Midbrain (tissue), 1 donor: Measurements from ENCODE around the gene GLI2.

Experiments used
- DNase-seq: peaks from one replicate; lab custom pipeline; 2025; lab: John Stamatoyannopoulos, UW

The GLI2 gene

DNA sequence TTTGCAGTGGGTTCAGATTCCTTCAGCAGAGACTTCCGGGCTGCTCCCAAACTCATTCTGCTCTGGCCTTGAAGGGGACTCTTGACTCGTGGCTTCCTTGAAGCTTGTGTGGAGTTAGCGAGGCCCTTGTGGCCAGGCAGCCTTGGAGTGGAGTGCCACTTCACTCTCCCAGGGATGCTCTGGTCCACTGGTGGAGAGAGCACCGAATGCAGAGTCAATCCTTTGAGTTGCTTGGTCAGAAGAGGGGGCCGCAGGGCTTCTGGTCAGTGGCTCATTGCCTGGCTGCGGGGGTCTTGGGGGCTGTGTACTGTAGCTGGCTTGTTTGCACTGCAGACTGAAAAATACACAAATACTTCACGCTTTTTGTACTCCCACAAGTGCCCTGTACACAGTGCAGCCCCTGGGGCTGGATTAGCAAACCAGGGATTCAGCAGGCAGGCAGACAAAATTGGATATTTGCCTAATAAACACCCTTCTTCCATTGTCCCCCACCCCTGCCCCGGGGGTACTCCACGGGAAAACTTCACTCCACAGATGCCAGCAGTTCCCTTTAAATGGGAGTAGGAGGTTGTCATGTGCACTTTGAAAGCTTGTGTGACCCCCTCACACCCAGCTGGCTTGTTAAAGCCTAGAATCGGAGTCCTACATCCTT, 3.2 kb downstream of the GLI2 start:
- DNase-seq: no peak

DNA sequence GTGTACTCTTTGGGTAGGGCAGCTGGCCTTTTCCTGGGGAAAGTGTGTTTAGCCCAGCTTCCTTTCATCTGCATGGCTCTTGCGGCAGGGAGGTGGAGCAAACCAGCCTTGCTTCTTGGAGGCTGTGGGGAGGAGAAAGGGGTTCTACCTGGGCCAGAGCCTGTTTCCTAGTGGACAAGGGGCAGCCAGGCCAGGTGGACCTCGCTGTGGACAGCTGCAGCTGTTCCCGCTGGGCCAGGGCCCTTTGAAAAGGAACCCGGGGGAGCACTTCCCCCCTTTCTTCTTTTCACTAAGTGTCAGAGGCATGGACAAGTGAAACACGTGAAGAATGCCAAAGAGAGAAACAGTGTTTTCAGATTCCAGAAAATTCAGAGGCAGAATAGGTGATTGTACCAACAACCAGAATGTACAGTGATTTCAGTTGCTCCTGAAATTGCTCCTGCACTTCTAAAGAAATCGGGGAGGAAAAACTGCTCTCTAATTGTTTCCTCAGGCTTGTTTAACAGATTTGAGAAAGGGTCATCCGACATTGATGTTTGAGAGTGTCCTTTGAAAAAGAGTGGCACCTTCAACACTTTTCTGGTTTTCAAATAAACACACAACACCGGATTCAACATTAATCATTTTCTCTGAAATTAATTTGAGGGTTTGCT, 3.9 kb downstream of the GLI2 start:
- DNase-seq: no peak

DNA sequence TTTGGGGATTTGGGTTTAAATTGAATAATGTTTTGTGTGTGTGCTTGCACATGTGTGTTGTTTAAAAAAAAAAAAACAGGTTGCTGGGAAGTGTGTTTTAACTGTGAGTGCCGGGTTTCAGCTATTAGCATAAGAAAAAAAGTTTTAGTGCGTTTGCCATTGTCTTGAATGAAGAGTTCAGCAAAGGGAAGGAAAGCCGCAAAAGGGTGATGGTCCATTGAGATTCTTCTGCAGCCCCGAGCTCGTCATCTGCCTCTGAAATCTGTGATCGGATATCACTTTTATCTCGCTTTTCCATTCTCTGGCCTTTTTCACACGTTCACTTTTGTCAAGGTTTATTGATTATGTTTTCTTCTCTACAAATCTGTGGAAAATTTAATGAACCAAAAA, 4.7 kb downstream of the GLI2 start:
- no peak for DNase-seq

DNA sequence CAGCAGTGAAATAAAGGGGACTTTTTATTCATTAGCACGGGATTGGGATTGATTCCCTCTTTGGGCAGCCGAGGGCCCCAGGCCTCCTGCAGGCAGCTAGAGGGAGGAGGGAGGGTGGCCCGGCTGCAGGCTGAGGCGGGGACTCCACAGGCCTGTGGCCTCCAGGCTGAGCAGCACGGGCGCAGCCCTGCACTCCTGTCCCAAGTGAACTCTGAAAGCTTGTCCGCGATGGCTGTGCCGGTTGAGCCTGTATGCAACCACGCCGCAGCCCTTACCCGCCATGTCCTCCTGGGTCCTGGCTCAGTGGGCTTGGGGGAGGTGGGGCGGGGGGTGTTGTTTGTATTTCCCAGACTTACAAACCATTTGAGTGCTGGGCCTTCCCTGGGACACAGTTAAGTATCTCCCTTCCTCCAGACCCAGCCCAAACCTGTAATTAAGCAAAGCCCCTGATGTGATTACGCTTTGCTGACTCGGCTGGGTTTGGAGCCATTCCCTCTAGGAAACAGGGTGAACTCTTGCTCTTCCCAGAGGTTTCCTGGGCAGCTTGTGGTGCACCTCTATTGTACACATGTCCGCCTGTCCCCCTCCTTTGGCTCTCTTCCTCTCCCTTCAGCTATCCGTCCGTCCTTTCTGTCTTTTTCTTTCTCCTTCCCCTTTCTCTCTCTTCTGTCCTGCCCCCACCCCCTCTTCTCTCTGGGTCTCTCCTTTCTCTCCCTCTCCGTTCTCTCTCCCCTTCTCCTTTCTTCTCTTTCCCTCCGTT, 5.3 kb downstream of the GLI2 start:
- no peak for DNase-seq

DNA sequence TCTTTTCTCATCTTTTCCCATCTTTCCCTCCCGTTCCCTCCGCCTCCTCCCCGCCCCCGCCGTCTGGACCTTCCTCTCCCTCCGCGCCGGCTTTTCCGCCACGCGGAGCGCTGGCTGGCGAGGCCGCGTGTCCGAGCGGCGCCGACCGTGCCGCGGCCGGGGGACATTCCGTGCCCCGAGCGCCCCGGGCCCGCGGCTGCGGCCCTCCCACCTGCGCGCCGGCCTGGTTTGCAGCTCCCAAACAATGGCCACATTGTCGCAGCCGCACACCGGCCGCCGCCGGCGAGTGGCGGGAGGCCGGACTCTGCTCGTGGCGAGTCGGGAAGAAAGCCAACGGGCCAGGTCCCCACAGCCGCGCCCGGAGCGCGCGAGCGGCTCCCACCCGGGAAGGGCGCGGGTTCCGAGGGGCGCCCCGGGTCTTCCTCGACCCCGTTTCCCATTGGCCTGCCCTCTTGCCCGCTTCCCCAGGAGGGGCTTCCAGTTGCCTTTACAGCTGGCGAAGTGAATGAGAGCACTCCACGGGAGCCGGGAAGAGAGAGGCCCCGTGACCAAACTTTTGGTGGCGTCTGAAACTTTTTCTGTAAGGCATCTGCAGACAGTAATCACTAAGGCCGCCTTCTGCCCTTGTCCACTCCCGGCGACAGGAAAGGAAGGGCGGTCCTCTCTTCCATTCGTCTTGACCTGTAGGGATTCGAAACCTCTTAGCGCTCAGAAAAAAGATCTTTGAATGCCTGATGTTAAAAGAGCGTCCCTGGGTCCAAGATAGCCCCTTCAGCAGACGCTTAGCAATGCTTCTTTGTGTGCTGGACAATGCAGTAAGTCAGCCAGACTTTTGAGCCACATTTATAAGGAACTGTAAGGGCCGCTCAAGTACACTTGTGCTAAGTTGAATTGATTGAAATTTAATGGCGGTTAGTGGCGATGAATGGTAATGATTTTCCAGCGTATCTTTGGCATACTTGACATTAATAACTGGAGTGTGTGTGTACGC, 6.2 kb downstream of the GLI2 start:
- DNase-seq: no peak

DNA sequence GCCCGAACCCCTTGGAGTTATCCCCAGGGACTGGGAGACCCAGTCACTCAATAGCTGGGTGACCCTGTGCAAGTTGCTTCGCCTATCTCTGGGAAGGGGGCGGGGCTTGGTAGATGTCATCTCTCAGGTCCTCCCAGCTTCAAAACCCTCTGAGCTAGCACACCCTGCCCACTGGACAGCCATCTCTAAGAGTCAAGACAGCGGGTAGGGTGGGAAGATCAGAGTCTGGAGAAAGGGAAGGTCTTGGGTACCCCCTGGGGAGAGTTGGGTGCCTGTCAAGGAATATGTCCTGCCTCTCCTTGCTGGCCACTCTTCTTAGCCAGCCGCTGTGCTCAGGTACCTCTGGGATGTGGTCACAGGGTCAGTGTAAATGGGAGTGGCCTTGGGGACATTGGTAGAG, 8.0 kb downstream of the GLI2 start:
- no peak for DNase-seq

DNA sequence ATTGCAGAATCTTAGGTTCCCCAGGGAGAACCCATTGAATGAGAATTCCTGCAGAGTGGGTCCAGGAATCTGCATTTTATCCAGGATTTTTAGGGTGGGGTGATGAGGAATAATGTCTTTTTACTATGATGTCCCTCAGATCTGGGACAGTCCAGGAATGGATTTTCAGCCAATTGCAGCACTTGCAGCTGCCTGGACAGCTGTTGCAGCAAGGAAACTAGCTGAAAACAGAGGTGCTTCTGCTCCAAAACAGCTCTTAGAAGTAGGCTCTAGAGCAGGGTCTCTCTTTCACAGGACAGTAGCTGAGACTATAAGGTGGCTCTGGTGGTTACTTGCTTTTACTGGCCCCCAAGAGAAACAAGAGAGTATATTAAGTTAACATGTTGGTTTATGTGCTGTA, 9.1 kb downstream of the GLI2 start:
- DNase-seq: no peak

DNA sequence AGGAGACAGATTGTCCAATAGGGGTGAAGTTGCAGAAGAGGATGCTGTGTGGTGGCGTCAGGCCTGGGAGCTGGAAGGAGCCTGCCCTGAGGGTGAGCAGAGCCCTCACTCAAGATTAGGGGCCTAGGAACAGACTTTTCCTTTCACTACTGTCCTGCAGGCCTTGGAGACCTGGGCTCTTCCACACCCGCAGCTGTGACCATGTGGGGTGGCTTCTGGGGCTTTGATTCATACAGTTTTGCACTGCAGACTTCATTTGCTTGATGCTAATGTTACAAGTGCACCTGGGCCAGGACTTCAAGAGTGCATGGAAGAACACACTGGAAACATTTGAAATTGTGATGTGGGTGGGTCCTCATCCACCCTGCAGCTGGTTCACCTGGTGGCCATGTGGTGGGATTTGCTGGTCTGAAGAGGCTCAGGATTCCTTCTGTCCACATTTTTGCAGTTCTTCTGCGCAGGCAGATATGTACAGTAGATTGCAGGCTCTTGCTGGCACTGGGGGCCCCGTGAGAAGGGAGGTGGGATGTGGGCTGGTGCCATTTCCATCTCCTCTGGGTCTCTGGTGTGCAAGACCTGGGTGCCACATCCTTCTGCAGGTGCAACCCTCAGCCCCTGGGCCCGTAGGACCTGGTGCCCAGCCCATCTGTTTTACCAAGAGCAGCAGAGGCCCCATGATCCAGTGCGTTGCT, 9.9 kb downstream of the GLI2 start:
- DNase-seq: no peak

DNA sequence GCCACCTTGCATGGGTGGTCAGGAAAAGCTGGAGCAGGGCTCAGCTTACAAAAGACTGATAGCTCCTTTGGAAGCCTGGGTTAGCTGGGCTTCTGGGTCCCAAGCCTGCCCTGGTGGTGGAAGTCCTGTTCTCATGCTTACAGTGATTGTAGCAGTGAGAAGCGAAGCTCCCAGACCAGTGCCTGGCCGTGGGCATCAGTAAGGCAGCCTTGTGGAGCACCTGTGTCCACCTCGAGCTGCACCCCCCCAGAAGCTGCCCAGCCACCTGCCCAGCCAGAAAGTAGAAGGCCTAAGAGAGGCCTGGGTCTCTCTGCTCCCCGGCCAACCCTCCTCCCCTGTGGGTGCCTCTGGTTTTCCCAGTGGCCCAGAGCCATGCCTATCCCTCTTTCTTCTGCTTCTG, 10.5 kb downstream of the GLI2 start:
- DNase-seq: no peak

DNA sequence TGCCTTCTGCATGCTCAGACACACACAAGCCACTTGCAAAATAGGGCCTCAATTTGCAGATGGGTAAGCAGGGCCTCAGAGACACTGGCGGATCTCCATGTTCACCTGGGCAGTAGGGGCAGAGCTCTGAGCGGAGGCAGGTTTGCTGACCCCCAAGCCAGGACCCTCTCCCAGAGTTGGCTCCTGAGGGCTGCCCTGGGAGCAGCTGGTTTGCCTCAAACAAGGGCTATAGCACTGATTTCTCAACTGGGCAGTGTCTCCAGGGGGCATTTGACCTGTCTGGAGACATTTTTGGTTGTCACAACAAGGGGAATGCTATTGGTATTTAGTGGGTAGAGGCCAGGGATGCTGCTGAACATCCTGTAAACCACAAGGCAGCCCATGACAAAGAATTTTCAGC, 11.6 kb downstream of the GLI2 start:
- DNase-seq: no peak

DNA sequence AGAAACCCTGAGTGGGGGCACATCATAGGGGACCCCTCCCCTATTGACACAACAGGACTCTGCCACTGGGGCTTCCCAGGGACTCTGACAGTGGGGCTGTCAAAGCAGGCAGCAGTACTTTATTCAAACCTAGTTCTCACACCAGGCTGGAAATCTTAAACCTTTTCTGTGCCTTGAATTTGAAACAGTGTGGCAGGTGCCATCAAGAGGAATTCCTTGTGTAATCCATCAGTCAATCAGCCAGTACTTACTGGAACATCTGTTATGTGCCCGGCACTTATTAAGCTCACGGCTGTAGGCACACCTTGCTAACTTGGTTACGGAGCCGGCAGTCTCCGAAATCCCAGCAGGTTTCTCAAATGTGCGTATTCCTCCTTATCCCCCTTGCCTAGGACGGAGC, 12.0 kb downstream of the GLI2 start:
- no peak for DNase-seq

DNA sequence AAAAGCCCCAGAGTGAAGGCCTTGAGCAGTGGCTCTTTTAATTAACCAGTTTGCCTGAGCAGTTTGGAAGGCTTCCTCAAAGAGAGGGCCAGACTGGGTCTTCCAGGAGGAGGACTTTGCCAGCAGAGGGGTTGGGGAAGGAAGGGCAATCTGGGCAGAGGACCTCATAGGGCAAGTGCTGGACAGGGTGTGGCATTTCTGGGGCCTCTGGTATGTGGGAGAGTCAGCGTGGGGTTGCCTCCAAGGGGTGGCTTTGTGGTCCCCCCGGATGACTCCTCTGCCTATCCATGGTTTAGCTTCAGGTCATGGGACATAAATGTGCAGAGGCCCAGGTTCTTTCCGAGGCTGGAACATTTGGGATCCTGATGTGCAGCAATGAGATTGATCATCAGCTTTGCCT, 12.6 kb downstream of the GLI2 start:
- no peak for DNase-seq

DNA sequence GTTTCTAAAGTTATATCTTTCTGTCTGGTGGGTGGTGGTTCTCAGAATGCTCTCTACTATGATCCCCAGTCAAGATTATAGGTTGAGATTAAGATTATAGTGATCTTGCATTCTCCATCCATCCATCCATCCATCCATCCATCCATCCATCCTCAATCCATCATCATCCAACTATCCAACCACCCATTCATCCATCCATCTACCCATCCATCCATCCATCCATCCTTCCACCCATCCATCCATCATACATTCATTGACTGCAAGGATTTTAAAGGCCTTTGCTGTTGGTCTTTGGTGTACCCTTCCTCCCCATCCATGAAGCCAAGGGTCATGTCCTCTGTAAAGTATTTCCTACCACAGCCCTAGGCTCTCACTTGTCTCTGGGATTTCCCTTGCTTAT, 13.1 kb downstream of the GLI2 start:
- no peak for DNase-seq

DNA sequence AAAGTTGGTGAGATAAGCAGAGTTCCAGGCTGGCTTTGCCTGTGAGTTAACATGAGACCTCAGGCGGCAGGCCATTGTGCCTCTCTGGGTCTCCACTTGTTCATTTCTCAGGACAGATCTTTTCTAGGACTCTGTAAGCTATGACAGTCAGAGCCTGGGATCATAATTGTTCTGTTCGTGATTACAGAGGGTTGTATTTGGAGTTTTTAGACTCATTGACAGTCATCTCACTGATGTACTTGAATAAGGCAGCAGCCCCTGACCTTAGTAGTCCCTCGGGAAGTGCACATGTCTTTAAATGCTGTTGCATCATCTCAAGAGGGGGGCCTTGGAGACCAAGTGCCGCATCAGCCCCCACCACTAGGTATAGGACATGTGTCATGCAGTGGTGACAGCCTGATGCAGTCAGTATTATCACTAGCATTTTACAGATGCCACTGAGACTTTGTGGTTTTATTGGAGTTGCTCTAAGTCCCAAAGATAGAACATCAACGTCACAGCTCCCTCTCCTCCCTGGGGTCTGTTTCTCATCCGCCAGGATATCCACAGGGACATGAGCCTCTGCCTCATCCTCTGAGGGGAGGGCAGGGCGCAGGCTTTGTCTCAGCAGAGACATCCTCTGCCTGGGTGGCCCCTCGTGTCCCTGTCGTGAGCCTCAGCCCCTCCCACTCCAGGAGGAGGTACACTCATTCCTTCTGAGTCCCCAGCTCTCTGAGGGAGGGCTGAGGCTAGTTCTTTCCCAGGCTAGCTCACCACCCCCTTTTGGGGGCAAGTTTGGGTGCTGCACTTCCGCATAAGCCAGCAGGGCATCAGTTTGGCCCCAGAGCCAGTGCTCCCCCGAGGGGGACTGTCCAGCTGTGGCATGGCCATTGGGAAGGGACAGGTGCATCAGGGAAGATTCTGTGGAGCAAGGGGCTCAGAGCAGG, 14.1 kb downstream of the GLI2 start:
- no peak for DNase-seq

DNA sequence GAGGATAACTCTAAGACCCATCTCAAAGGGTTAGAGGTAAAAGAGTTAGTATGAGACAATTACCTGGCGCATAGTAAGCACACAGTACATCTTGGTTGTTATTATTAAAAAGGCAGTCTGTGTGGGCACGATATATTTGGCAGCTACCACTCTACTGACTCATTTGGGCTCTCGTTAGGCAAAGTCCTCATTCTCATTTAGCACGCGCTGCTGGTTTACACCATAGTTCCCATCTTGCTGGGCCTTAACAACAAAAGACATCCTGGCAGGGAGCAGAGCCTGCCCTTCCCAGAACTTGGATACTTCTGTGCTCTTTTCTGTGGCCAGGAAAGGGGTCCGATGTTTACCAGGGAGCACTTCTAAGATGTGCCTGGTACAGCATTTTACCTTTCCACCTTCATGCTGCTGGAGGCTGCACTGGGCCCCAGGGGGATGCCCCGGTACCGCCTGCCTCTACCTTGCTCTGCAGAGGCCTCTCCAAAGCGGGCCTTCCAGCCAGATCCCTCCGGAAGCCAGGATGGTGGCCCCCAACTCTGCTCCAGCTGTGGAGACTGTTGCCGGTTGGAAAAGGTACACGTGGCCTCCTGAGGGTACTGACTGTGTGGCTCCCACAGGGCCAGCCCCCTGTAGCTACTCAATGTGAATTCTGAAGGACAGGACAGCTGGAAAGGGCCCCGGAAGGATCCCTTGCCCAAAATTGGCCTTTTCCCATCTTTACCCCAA, 15.0 kb downstream of the GLI2 start:
- DNase-seq: no peak

DNA sequence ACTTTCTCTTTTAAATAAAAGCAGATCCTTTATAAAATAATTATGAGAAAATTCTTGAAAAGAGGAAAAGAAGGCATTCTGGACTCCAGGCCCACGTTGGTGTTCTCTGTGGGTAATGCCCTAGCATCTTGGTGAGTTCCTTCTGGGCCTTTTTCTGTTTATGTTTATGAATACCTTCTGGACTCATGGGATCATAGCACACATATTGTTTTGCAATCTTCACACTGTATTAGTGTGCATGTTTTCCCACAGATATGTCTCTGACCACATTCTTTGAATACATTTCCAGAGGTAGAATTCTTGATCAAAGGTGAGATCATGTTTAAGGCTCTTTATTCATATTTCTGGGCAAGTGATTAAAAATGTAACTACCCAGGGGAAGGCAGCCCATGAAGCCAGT, 15.9 kb downstream of the GLI2 start:
- no peak for DNase-seq

DNA sequence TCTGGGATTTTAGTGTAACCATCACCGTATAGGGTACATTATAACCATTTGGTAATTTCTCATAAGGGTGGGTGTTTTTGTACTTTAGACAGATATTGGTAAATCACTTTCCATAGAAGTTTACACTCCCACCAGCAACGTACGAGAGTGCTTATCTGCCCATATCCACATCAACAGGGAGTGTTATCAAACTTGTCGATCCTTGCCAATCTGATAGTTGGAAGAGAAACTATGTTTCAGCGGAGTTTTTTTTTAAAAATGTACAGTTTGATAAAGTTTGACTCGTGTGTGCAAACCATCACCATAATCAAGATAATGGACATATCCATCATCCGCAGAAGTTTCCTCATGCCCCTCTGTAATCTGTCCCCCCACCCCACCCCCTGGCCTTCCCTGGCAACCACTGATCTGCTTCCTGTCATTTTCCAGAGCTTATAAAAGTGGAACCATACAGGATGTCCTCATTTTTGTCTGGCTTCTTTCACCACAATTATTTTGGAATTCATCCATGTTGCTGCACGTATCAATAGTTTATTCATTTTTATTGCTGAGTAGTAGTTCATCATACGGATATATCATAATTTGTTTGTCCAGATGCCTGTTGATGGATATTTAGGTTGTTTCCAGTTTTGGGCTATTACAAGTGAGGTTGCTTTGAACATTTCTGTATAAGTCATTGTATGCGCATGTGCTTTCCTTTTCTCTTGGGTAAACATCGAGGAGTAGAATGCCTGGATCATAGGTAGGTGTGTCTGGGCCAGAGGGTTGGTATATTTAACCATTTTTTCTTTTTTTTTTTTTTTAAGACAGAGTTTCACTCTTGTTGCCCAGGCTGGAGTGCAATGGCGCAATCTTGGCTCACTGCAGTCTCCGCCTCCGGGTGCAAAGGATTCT, 18.6 kb downstream of the GLI2 start:
- DNase-seq: no peak
